ENCODE results near the gene RRP1B.

- TF ChIP-seq EZH2phosphoT487 (IDR thresholded peaks at IDR 0.05; ENCODE audit: insufficient read depth, low read depth) (no peak), EZH2 (IDR thresholded peaks at IDR 0.05; ENCODE audit: insufficient read depth, poor library complexity, severe bottlenecking) (no peak)
These were observed 19.0 kb upstream of the RRP1B start for GRCh38 chr21:43640400-43640799.
